NT2/D1 (cell line): ENCODE measurements around the gene CEP85.

Experiments used
- YY1 ChIP-seq: IDR thresholded peaks from 2 replicates; pipeline ENCODE4 v1.6.1; 2011; ENCODE audit not compliant: insufficient read length, insufficient read depth
- ZNF274 ChIP-seq: IDR thresholded peaks from 2 replicates; pipeline ENCODE4 v1.6.1; 2011; ENCODE audit warnings: mild to moderate bottlenecking, low read depth, low read length

- TF ChIP-seq YY1: no peak
- TF ChIP-seq ZNF274: no peak
Measured at GRCh38 chr1:26322042-26322331, 88.0 kb downstream of the CEP85 start.
